NCI-H524 treated with DMSO at 0.1 percent for 48 hours (cell line): ENCODE measurements around the gene EML4.
"Not testable (repeated sequence)": the region's sequence is repeated elsewhere in the genome, so short reads cannot be mapped to it uniquely, and the experiment has no call there.

Experiments used
- DNase-seq: peaks from one replicate; lab custom pipeline; 2025; lab: John Stamatoyannopoulos, UW

The EML4 gene

DNA sequence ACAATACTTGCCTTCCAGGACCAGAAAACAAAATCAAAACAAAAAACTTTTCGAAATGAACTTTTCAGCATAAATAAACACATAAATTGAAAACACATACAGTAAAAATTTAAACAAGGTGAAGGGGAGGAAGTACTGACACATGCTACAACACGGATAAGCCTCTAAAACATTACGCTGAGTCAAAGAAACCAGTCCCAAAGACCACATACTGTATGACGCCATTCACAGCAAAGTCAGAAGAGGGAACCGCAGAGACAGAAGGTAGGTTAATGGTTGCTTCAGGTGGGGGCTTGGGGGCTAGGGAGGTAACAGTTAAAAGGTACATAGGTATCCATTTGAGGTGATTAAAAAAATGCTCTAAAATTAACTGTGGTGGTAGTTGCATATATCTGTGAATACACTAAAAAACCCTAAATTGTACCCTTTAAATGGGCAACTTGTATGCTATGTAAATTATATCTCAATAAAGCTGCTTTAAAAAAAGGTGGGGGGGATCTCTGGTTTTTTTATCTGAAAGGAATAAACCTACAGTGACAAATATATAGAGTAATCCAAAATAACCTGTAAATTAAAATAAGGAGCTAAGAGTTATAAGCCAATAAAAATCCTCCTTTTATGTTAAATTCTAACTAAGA lies 184.8 kb downstream of the EML4 start:
- DNase-seq: no peak

DNA sequence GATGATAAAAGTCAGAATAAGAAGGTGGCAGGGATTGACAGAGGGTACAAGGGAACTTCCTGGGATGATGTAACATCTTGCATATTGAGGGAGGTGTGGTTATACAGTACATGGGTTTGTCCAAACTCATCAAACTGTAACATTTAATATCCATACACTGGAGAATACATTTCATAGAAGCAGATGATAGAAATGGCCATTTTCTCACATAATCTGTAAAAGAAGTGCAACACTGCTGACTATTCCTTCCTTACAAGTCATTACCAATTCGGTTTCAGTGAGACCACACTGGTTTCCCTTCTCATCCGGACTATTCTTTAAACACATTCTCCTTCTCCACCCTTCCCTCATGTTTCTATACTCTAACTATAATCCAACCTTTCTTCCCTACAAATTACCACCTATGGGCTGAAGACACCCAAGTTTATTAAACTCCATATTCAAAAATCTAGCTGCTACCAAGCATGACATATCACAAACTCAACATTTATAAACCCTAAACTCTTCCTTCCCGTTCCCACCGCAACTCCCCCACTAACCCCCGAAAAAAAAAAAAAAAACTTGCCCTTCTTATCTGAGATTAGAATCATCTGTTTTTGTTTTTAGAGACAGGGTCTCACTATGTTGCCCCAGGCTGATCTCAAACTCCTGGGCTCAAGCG lies 190.3 kb downstream of the EML4 start:
- no peak for DNase-seq

DNA sequence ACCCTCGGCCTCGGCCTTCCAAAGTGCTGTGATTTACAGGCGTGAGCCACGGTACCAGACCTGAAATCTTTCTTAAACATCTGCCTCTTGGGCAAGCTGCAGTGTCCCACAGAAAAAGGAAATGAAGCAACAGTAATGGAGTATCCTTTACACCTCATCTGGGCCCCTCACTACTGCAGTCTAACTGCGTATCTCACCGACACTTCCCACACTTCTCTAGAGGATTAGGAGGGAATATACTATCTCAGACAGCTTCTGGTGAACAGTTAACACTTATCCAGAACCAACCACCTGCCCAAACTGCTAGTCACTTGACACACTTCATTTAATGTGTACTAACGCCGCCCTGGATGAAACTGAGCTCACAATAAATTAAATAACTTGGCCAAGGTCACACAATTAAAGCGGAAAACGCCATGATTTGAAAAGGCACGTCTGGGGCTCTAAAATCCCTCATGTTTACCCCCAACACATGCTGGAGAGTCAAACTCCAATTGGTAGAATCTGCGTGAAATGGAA lies 190.9 kb downstream of the EML4 start:
- DNase-seq: peak; percentile 39

DNA sequence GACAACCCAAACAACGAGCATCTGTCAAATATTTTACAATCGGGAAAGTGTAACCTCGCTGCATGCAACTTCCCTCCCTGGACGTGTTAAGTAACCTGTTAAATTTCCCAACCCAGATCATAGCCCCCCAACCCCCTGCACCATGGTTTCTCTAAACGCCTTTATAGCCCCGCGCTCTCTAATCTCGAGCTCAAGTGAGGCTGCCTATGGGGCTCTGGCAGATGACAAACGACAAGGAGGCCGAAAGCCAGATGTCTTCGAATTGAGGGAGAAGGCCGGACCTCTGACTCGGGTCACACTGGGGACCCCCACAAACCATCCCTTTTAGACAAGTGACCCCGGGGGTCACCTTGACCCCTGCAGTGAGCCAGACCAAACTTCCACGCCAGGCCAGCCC lies 191.3 kb downstream of the EML4 start:
- DNase-seq: no peak

DNA sequence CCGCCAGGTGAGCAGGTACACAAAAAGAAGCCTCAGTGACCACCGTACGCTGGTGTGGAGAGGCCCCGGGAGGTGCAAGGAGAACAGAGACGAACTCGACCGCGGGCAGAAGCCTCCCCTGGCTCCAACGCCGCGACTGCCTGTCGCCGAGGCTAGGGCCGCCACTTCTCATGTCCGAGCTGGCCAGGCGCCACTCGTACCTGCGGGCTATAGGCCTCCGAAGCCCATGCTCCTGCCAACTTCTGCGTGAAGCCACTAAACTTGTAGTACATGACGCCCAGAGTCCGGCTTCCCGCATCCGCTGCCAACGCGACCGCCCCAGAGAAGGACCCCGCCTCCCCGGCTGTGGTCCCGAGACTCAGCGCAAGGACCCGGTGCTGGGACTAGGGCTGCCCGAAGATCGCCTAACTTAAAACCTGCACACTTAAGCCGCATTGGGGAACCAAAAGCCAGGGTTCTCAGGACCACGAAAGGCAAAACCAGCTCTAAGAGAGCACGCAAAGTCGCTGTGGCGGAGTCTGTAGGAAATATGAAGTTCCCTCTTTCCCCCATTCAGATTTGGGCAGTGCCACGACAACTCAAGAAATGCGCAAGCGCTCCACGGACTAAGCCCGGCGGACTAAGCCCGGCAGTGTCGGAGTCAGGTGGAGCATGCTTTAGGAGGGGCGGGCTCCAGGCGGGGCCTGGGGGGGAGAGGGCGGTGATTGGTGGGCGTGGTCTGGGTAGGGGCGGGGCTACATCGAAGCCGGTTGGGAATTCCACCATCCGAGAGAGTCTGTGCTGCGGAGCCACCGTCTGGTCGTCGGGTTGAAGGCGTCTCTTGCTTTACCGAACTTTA lies 192.0 kb downstream of the EML4 start, which contains the start of gene COX7A2L:
Gene COX7A2L, minus strand, starts transcription at position 328 of the 838 bp plus-strand sequence. Its CDS starts 56 bp downstream, at position 272.
- peak; percentile 92 for DNase-seq

- no peak for DNase-seq
Observed at GRCh38 chr2:42361728-42362283, 192.7 kb downstream of the EML4 start.

GRCh38 chr2:42363413-42363812 lies 194.3 kb downstream of the EML4 start:
- no peak for DNase-seq

- DNase-seq: no peak
Observed at GRCh38 chr2:42364658-42365057, 195.5 kb downstream of the EML4 start.

- DNase-seq: no peak
Observed at GRCh38 chr2:42366411-42366810, 197.3 kb downstream of the EML4 start.

- no peak for DNase-seq
Observed at GRCh38 chr2:42367835-42368234, 198.7 kb downstream of the EML4 start.

DNA sequence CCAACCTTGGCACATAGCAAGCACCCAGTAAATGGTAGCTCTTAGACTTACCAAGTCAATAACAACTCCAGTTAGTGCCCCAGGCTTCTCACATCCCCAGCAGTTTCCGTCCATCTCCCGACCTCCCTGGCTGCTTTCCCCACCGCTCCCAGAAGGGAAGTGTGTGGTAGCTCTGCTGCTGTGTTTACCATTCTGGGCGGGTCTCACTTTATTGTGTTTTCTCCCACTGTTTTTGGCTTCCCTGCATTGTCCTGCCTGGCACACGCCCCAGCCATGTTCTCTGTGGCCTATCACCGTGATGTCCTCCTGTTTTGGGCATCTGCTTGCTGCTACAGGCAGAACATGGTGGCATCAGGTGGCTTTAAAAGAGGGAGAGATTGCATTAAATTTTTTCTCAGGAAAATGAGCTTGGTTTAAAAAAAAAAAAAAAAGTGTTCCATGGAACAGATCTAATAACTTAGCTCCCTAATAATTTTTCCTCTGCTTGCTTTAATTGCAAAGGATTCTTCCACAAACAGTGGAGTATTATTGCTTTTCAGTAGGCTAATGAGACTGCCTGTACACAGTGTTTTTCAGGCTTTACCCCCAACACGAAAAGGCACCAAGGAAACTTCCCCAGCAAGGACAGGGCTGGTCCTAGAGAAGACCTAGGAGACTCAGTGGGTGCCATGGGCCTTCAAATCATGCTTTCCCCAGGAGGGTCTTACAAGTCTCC lies 199.8 kb downstream of the EML4 start:
- DNase-seq: no peak

DNA sequence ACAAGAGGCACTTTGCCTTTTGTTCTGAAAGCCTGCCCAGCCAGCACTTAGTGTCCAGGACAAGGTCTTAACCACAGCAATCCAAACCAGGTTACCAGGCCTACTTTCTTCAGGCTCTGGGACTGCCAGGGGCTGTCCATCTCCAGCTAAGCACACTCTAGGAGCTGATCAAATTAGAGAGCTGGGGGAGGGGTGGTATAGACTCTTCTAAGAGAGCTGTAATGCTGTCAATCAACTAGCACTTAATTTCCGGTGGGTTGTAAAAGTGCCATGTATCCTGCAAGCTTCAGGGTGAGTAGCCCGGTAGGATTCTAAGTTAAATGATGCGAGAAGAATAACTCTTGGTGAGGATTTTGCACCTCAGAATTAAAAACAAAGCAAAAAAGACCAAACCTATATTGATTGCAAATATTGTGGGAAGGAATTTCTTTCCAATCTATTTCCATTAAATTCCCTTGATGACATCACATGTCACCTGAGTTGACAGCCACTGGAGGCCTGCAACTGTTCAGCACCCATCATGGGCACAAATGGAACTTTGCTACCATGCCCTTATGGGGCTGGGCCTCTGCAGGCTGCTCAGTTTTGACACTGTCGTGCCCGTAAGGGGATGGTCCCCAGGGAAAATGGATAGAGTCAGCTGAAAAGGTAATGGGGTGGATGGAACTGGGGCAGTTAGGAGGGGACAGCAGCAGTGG lies 200.5 kb downstream of the EML4 start:
- no peak for DNase-seq

GRCh38 chr2:42371611-42372473 lies 202.7 kb downstream of the EML4 start:
- DNase-seq: no peak

DNA sequence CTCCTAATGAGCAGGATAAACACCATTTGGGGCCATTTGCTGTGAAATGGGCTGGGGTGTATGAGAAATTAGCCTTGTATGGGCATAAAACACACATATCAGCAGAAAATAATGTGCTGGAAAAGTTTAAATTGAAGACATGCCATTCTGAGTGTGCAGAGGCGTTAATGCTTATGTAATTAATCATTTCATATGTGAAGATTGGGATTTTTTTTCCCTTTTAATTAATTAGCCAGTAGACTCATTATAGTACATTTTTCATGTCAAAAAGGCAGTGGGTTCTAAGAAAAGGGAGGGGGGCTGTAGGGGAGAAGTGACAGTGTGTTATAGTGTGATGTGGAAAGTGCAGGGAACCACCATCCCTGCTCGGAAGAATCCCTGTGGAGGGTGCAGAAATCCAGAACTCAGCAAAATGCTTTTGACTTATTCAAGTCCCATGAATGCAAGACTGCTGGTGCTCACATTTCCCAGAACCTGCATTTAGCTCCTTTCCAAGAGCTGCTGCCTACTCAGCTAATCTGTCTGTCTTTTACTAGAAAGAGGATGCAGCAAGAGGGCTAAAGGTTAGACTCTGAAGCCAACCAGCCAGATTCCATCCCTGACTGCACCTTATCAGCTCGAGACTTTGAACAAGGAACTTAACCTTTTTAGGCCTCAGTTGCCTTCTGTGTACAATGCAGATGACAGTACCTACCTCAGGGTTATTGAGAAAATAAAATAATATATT lies 203.5 kb downstream of the EML4 start:
- DNase-seq: no peak

DNA sequence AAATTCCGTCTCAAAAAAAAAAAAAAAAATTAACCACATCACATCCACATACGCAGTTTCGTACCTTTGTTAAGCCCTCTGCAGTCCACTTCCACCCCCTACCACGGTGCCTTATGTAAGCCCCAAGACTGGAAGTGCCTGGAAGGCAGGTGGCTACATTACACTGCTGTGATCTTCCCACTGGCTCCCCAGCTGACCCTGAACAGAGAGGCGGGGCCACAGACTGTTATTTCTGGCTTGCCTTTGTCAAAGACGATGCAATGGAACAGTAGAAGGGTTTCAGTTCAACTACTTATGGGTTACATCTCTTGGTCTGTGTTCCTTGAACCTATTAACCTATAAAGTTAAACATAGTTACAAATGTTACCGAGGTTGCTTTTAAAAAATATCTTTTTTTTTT lies 207.6 kb downstream of the EML4 start:
- DNase-seq: no peak

GRCh38 chr2:42378415-42378814 lies 209.3 kb downstream of the EML4 start:
- no peak for DNase-seq

DNA sequence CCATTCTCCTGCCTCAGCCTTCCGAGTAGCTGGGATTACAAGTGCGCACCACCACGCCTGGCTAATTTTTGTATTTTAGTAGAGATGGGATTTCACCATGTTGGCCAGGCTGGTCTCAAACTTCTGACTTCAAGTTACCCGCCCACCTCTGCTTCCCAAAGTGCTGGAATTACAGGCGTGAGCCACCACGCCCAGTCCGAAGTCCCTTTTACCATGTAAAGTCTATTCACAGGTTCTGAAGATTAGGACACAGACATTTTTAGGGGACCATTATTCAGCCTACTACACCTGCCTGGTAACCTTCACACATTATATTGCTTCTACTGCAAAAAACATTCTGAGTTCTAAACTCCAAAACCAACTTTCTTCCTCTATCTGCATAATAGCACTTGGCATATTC lies 210.9 kb downstream of the EML4 start:
- not testable (repeated sequence) for DNase-seq

DNA sequence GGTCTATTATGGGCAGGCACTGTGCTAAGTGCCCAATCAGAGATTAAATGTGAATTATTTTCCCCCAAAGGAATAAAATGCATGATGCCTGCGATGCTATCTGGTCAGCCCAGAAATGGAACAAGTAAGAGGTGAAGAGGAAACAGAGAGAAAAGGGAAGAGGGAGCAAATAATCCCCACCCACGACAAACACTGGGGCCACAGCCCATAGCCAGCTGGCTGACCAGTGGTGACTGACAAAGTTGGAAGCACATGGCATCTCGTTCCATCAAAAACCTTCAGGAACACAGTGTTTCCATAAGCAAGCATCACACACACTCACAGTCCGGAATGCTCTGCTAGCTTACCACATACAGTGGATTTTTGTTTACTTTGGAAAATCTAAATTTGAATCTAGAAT lies 213.0 kb downstream of the EML4 start:
- DNase-seq: no peak
